Loucy (cell line): ENCODE measurements around the gene GABRR1.

ENCODE experiments used
- EZH2phosphoT487 ChIP-seq: fragments of 200-600 bp; IDR thresholded peaks from 2 replicates; pipeline ENCODE4 v1.6.1; 2018; ENCODE audit warnings: antibody characterized with exemption, mild to moderate bottlenecking, moderate library complexity, borderline replicate concordance
- TF ChIP-seq, protein P1 (sequence below): fragments of 200-600 bp; sonication (generic); conservative IDR thresholded peaks from 2 replicates; pipeline ENCODE4 v1.5.1; 2014; ENCODE audit warnings: mild to moderate bottlenecking, antibody characterized with exemption, low read length

- TF ChIP-seq, protein P1, sequence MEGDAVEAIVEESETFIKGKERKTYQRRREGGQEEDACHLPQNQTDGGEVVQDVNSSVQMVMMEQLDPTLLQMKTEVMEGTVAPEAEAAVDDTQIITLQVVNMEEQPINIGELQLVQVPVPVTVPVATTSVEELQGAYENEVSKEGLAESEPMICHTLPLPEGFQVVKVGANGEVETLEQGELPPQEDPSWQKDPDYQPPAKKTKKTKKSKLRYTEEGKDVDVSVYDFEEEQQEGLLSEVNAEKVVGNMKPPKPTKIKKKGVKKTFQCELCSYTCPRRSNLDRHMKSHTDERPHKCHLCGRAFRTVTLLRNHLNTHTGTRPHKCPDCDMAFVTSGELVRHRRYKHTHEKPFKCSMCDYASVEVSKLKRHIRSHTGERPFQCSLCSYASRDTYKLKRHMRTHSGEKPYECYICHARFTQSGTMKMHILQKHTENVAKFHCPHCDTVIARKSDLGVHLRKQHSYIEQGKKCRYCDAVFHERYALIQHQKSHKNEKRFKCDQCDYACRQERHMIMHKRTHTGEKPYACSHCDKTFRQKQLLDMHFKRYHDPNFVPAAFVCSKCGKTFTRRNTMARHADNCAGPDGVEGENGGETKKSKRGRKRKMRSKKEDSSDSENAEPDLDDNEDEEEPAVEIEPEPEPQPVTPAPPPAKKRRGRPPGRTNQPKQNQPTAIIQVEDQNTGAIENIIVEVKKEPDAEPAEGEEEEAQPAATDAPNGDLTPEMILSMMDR, result no peak
- no peak for TF ChIP-seq EZH2phosphoT487
These were observed 30.4 kb downstream of the GABRR1 start for GRCh38 chr6:89186762-89187161.
